Uterus (tissue), 2 donors: ENCODE measurements around the gene OR2C1.

ENCODE experiments used
- POLR2A ChIP-seq, 2 donors: fragments of 450-650 bp; IDR thresholded peaks; one replicate each; pipeline ENCODE4 v1.6.1; 2016; ENCODE audit warnings: antibody characterized with exemption in 2 of 2, mild to moderate bottlenecking in 1 of 2, moderate library complexity in 1 of 2
- TF ChIP-seq, protein P1 (sequence below), 4 experiments: fragments of 200-600 bp in 2 of 4; fragments of 450-650 bp in 2 of 4; sonication (generic) in 2 of 4; IDR thresholded peaks; one replicate each; pipeline ENCODE4 v1.5.1; 2016 to 2019; ENCODE audit warnings: antibody characterized with exemption in 4 of 4, mild to moderate bottlenecking in 2 of 4, moderate library complexity in 1 of 4

DNA sequence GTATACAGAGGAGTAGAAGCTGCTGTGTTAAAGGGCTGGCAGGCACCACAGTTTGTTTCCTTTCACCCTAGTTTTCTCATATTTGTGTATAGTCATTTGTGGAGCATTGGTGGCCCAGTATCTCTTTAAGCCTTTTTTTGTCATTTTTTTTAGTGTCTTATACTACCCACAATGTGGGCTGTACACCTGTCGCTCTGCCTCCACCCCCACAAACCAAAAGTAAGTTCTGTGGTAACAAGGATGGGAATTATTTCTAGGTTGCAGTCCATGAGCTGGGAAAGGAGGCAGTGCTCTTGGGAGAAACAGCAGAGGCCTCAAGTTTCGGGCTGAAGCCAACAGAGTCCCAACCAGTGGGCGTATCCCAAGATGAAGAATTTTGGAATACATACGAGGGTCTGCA, 44.2 kb upstream of the OR2C1 start:
- TF ChIP-seq POLR2A (IDR thresholded peaks at IDR 0.05): no peak
- TF ChIP-seq, protein P1, sequence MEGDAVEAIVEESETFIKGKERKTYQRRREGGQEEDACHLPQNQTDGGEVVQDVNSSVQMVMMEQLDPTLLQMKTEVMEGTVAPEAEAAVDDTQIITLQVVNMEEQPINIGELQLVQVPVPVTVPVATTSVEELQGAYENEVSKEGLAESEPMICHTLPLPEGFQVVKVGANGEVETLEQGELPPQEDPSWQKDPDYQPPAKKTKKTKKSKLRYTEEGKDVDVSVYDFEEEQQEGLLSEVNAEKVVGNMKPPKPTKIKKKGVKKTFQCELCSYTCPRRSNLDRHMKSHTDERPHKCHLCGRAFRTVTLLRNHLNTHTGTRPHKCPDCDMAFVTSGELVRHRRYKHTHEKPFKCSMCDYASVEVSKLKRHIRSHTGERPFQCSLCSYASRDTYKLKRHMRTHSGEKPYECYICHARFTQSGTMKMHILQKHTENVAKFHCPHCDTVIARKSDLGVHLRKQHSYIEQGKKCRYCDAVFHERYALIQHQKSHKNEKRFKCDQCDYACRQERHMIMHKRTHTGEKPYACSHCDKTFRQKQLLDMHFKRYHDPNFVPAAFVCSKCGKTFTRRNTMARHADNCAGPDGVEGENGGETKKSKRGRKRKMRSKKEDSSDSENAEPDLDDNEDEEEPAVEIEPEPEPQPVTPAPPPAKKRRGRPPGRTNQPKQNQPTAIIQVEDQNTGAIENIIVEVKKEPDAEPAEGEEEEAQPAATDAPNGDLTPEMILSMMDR (IDR thresholded peaks at IDR 0.05): no peak
